ENCODE data around the gene CREB5.

CREB5 gene

DNA sequence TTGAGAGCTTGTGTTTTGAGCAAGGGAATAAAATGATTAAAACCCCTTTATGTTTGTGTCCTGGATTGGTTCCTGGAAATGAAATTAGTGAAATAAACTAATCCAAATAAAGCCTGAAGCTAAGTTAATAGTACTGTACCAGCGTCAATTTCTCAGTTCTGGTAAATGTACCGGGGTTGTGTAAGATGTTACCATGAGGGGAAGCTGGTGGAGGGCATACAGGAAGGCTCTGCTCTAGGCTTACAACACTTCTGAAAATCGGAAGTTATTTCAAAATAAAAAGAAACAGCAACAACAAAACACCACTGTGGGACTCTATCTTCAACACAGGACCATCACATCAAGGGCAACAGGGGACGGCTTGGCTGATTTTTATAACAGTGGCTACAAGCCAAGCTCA is 257.0 kb downstream of the CREB5 start:
- TF ChIP-seq, protein P1, sequence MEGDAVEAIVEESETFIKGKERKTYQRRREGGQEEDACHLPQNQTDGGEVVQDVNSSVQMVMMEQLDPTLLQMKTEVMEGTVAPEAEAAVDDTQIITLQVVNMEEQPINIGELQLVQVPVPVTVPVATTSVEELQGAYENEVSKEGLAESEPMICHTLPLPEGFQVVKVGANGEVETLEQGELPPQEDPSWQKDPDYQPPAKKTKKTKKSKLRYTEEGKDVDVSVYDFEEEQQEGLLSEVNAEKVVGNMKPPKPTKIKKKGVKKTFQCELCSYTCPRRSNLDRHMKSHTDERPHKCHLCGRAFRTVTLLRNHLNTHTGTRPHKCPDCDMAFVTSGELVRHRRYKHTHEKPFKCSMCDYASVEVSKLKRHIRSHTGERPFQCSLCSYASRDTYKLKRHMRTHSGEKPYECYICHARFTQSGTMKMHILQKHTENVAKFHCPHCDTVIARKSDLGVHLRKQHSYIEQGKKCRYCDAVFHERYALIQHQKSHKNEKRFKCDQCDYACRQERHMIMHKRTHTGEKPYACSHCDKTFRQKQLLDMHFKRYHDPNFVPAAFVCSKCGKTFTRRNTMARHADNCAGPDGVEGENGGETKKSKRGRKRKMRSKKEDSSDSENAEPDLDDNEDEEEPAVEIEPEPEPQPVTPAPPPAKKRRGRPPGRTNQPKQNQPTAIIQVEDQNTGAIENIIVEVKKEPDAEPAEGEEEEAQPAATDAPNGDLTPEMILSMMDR (IDR thresholded peaks at IDR 0.05; ENCODE audit: insufficient read depth, missing control alignments) = no peak
- DNase-seq (ENCODE audit: insufficient read length, low spot score) (no peak), FAIRE-seq (no peak)

DNA sequence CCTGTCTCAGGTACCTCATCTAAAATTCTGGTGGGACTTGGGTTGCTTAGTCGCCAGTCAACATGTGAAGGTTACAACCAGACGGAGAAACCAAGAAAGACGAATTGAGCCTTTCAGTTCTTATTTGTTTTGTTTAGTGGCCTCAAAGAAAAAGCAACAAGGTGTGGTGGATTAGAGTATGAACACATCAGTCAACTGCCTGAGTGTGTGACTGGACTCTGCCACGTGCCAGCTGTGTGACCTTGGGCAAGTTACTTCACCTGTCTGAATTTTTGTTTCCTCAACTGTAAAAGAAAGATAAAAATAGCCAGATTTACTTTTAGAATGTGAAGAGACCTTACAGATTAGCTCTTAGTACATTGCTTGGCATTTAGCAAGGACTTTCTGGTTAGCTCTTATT is 259.2 kb downstream of the CREB5 start:
- no peak for FAIRE-seq
- TF ChIP-seq, protein P1 (IDR thresholded peaks at IDR 0.05; ENCODE audit: insufficient read depth, missing control alignments) = no peak

DNA sequence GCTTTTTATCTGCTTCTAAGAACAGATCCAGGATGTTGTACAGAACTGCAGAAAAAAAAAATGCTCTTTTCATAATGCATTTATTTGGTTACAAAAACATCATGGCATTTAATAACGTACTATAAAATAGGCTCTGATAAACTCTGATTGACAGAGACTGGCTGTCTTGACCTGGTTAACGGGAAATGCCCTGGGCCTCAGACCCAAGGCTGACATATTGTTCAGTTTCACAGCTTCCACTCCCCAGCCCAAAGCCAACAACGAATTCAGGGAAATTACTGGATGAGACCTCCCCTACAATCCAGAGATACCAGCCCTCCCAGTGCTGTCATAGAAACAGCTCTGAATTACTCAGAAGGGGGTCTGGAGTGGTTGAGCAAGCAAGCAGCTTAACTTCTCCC is 260.1 kb downstream of the CREB5 start:
- DNase-seq (ENCODE audit: insufficient read length, low spot score) (no peak), FAIRE-seq (no peak)
- TF ChIP-seq, protein P1 (IDR thresholded peaks at IDR 0.05; ENCODE audit: insufficient read depth, missing control alignments) = no peak

More for the DNA sequence above, 259.2 kb downstream of the CREB5 start:
- no peak for DNase-seq (ENCODE audit: insufficient read length, low spot score)

DNA sequence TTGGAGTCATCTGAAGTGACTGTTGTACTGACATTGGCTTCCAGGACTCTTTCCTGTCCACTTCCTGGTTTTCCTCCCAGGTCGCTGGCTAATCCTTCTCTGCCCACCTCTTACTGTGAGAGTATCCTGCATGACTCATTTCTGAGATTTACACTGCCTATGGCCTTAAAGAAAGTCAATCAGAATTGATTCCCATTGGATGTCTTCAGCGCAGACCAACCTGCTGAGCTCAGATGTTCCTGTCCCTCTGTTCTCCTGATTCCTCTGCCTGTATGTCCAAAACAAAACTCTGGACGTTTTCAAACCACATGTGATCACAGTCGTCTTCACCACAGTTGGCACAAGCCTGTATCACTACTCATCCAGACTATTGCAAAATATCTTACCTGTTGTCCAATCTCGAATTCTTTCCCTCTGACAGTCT is 262.1 kb downstream of the CREB5 start:
- no peak for FAIRE-seq
- DNase-seq (ENCODE audit: insufficient read length, low spot score) = no peak
- TF ChIP-seq, protein P1 (IDR thresholded peaks at IDR 0.05; ENCODE audit: insufficient read depth, missing control alignments) = no peak

DNA sequence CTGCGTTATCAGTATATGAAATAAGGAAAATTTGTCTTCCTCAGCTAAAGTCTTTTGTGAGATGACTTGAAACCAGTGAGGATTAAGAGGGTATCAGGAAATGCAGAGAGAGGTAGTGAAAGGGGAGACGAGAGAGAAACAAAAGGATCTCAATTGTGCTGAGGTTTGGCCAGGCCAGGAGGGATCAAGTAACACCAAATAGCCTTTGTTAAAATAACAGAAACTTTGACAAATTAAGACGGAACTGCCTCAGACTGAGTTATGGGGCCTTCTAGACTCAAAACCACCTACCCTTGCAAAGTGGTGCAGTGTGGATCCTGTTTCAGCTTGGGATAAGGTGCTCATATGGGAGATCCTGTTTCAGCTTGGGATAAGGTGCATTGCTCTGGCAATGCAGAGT is 263.1 kb downstream of the CREB5 start:
- TF ChIP-seq, protein P1 (IDR thresholded peaks at IDR 0.05; ENCODE audit: insufficient read depth, missing control alignments) = no peak
- DNase-seq (ENCODE audit: insufficient read length, low spot score) (no peak), FAIRE-seq (no peak)

DNA sequence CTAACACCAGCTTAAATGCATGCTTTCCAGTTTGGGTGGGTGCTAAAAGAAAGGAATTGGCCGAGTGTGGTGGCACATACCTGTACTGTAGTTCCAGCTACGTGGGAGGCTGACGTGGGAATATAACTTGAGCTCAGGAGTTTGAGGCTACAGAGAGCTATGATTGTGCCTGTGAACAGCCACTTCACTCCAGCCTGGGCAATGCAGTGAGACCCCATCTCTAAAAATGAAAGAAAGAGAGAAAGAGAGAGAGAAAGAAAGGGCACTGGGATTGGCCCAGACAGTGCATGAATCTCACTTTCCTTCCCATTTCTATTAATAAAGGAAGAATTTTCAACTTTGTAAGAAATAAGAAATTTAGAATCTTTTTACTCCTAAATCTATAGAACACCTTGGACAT is 265.4 kb downstream of the CREB5 start:
- TF ChIP-seq, protein P1 (IDR thresholded peaks at IDR 0.05; ENCODE audit: insufficient read depth, missing control alignments) = no peak
- DNase-seq (ENCODE audit: insufficient read length, low spot score) (no peak), FAIRE-seq (no peak)

DNA sequence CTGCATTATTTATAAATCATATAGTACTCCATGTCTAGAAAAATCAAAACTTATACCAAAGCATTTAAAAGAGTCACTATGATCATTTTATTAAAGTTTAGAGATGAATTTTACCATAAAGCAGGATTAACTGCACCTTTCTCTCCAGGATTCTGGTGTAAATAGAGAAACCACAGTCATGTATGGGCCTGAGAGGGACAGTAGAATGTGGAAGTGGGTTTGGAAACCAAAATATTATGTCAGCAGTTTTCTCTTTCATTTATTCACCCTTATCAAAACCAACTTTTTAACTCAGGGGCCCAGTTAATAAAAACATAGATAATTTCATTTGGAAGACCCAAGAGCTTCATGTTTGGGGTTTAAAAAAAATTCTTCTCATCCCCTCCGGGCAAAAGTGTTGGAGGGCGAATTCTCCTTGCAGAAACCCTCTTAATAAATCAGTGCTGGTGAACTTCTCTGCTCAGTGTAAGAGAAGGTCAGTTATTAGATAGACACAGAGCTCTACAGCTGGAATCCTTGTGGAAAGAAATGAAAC is 266.2 kb downstream of the CREB5 start:
- TF ChIP-seq, protein P1 (IDR thresholded peaks at IDR 0.05; ENCODE audit: insufficient read depth, missing control alignments) = no peak
- FAIRE-seq = no peak
- DNase-seq (ENCODE audit: insufficient read length, low spot score) = no peak

All from D721Med (cell line).